Activated naive CD4-positive, alpha-beta T cell treated with Interleukin-2 at 50 U/mL for 16 hours (primary cell): Measurements from ENCODE around the gene DAB1.

Experiments
- DNase-seq: peaks from one replicate; pipeline ENCODE4 v3.0.0-alpha.2; 2020

DAB1 gene

GRCh38 chr1:57208741-57209302 lies 215.0 kb downstream of the DAB1 start:
- DNase-seq = no peak

GRCh38 chr1:57206038-57206437 lies 217.8 kb downstream of the DAB1 start:
- no peak for DNase-seq

GRCh38 chr1:57204942-57205787 lies 218.7 kb downstream of the DAB1 start:
- no peak for DNase-seq

- DNase-seq = no peak
Observed at GRCh38 chr1:57204091-57204490, 219.8 kb downstream of the DAB1 start.

GRCh38 chr1:57202241-57202640 lies 221.6 kb downstream of the DAB1 start:
- no peak for DNase-seq

GRCh38 chr1:57198912-57199311 lies 224.9 kb downstream of the DAB1 start:
- DNase-seq = no peak

- DNase-seq = no peak
Observed at GRCh38 chr1:57195436-57195941, 228.4 kb downstream of the DAB1 start.

- no peak for DNase-seq
Observed at GRCh38 chr1:57192222-57192621, 231.6 kb downstream of the DAB1 start.

GRCh38 chr1:57190898-57191297 lies 233.0 kb downstream of the DAB1 start:
- no peak for DNase-seq

- DNase-seq = no peak
Observed at GRCh38 chr1:57188168-57188567, 235.7 kb downstream of the DAB1 start.

- DNase-seq = no peak
Observed at GRCh38 chr1:57186455-57186854, 237.4 kb downstream of the DAB1 start.

- DNase-seq = no peak
Observed at GRCh38 chr1:57179001-57179400, 244.9 kb downstream of the DAB1 start.

- DNase-seq = no peak
Observed at GRCh38 chr1:57175506-57175905, 248.4 kb downstream of the DAB1 start.

GRCh38 chr1:57172040-57172439 lies 251.8 kb downstream of the DAB1 start:
- DNase-seq = no peak

GRCh38 chr1:57167997-57168396 lies 255.9 kb downstream of the DAB1 start:
- no peak for DNase-seq

GRCh38 chr1:57165546-57165945 lies 258.3 kb downstream of the DAB1 start:
- no peak for DNase-seq

- DNase-seq = no peak
Observed at GRCh38 chr1:57164584-57164983, 259.3 kb downstream of the DAB1 start.

- DNase-seq = no peak
Observed at GRCh38 chr1:57163789-57164188, 260.1 kb downstream of the DAB1 start.

GRCh38 chr1:57163325-57163724 lies 260.5 kb downstream of the DAB1 start:
- DNase-seq = no peak

- DNase-seq = no peak
Observed at GRCh38 chr1:57162607-57163261, 261.1 kb downstream of the DAB1 start.

- DNase-seq = no peak
Observed at GRCh38 chr1:57160594-57160993, 263.3 kb downstream of the DAB1 start.

- no peak for DNase-seq
Observed at GRCh38 chr1:57158604-57158998, 265.3 kb downstream of the DAB1 start.

GRCh38 chr1:57157818-57158603 lies 265.8 kb downstream of the DAB1 start:
- DNase-seq = no peak
